ENCODE results near the gene TRAPPC11.

DNA sequence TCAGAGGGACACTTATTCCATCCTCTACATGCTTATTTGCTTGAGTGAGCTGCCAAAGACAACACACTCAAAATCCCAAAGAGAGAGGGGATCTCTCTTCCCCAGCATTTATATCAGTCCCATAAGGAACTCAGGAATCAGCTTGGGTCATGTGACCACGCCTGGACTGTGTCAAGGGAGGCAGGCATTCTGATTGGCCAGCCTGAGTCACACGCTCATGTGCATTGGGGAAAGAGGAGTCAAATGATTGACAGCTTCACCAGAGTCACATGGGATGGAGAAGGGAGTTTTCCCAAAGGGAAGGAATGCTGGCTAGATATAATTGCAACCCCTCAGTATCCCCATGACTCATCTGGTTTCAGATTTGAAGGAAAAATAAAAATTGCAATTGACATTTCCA lies 49.1 kb upstream of the TRAPPC11 start:
- no peak for TF ChIP-seq GATA3 (IDR thresholded peaks at IDR 0.05; ENCODE audit: low read depth, low read length)
- TF ChIP-seq GATA2 (IDR thresholded peaks at IDR 0.05; ENCODE audit: low read depth, low read length), result no peak

Measured in SH-SY5Y (cell line).